Measurements from ENCODE around the gene TAPBP.

- TF ChIP-seq RARB (CRISPR knock-in tag; IDR thresholded peaks at IDR 0.05) (no peak), MAZ (IDR thresholded peaks at IDR 0.05; ENCODE audit: borderline replicate concordance, low read depth, low read length) (no peak), NFE2L2 (conservative IDR thresholded peaks at IDR 0.05; ENCODE audit: low read length) (no peak)
These were observed 35.5 kb downstream of the TAPBP start for GRCh38 chr6:33278392-33278741.
